HepG2 (cell line): Measurements from ENCODE around the gene BCAS3. TPM values are rescaled to one million over a fixed set of nuclear protein-coding genes. Genes with fewer than 3 reads are reported as not detected.
A peak's percentile ranks its signal among the peaks of the same experiment; 100 is the strongest.

Source experiments
- ARID4A ChIP-seq: sonication (generic); formaldehyde crosslinking; IDR thresholded peaks from 2 replicates; pipeline ENCODE4 v1.5.0; 2020; ENCODE audit warnings: mild to moderate bottlenecking, missing genetic modification reagents, borderline replicate concordance
- ELF1 ChIP-seq: sonication (generic); formaldehyde crosslinking; IDR thresholded peaks from 2 replicates; pipeline ENCODE4 v1.4.0; 2020; ENCODE audit warnings: missing genetic modification reagents
- FOXP4 ChIP-seq: sonication (generic); formaldehyde crosslinking; IDR thresholded peaks from 2 replicates; pipeline ENCODE4 v1.4.0; 2020; ENCODE audit warnings: missing genetic modification reagents
- HMG20A ChIP-seq: IDR thresholded peaks from 2 replicates; pipeline ENCODE4 v1.6.1; 2016; ENCODE audit warnings: borderline replicate concordance
- KMT2B ChIP-seq: IDR thresholded peaks from 2 replicates; pipeline ENCODE4 v1.6.1; 2016; ENCODE audit warnings: missing genetic modification reagents, missing compliant biosample characterization
- MIER3 ChIP-seq: IDR thresholded peaks from 2 replicates; pipeline ENCODE4 v1.6.1; 2016; ENCODE audit warnings: missing compliant biosample characterization, borderline replicate concordance
- NFE2L1 ChIP-seq: sonication (generic); formaldehyde crosslinking; IDR thresholded peaks from 2 replicates; pipeline ENCODE4 v1.4.0; 2020; ENCODE audit warnings: missing genetic modification reagents, mild to moderate bottlenecking, borderline replicate concordance
- PHF21A ChIP-seq: sonication (generic); formaldehyde crosslinking; IDR thresholded peaks from 2 replicates; pipeline ENCODE4 v1.5.0; 2020; ENCODE audit warnings: mild to moderate bottlenecking, missing genetic modification reagents
- POLR2G ChIP-seq: fragments of 200-400 bp; formaldehyde crosslinking; IDR thresholded peaks from 2 replicates; pipeline ENCODE4 v1.6.1; 2018; ENCODE audit warnings: mild to moderate bottlenecking, low read depth, low read length, moderate library complexity
- PPARG ChIP-seq: conservative IDR thresholded peaks from 2 replicates; pipeline ENCODE4 v1.6.1; 2016; ENCODE audit warnings: missing biosample characterization, missing genetic modification reagents
- SOX6 ChIP-seq, 2 experiments: fragments of 450-650 bp in 1 of 2; sonication (generic) in 1 of 2; formaldehyde crosslinking in 1 of 2; IDR thresholded peaks; 2 replicates each; pipeline versions ENCODE4 v1.4.0 to v1.6.1; 2017 to 2020; ENCODE audit warnings: antibody characterized with exemption in 1 of 2, mild to moderate bottlenecking in 1 of 2, missing genetic modification reagents in 1 of 2
- TBP ChIP-seq: sonication (generic); formaldehyde crosslinking; IDR thresholded peaks from 2 replicates; pipeline ENCODE4 v1.5.0; 2020; ENCODE audit warnings: missing genetic modification reagents
- ZIK1 ChIP-seq: sonication (generic); formaldehyde crosslinking; IDR thresholded peaks from 2 replicates; pipeline ENCODE4 v1.5.0; 2020; ENCODE audit warnings: mild to moderate bottlenecking, low read depth, missing genetic modification reagents, borderline replicate concordance
- ZNF124 ChIP-seq: sonication (generic); formaldehyde crosslinking; IDR thresholded peaks from 2 replicates; pipeline ENCODE4 v1.4.0; 2020; ENCODE audit warnings: missing genetic modification reagents
- ZNF317 ChIP-seq: sonication (generic); formaldehyde crosslinking; IDR thresholded peaks from 2 replicates; pipeline ENCODE4 v1.5.0; 2020; ENCODE audit warnings: mild to moderate bottlenecking, missing genetic modification reagents
- ZNF430 ChIP-seq: sonication (generic); formaldehyde crosslinking; IDR thresholded peaks from 2 replicates; pipeline ENCODE4 v1.9.0; 2021; ENCODE audit warnings: mild to moderate bottlenecking, missing genetic modification reagents
- ZNF512B ChIP-seq: sonication (generic); formaldehyde crosslinking; IDR thresholded peaks from 2 replicates; pipeline ENCODE4 v1.5.1; 2020; ENCODE audit warnings: missing genetic modification reagents, mild to moderate bottlenecking, borderline replicate concordance
- polyA plus RNA-seq, 8 experiments: library from polyadenylated mRNA; depleted of rRNA in 3 of 8; stranded (reverse) in 7 of 8; unstranded in 1 of 8; fragments of >200 nt; fragmentation: Illumina TruSeq in 4 of 8; extraction: Trizol in 4 of 8; gene quantifications; 2 replicates each; pipeline versions ENCODE4 v1.2.1 to v1.2.3, GENCODE V29; 2011 to 2016; ENCODE audit warnings: low read depth in 4 of 8, missing spikeins in 1 of 8, mixed read lengths in 1 of 8; ENCODE audit not compliant: insufficient read depth in 1 of 8
- total RNA-seq, 5 experiments: library from RNA; depleted of rRNA; stranded (reverse); fragments of >200 nt; fragmentation: Illumina TruSeq; extraction: Trizol; gene quantifications; 2 replicates each; pipeline ENCODE4 v1.2.3, GENCODE V29; 2016; ENCODE audit warnings: low read depth in 1 of 5
- TF ChIP-seq, protein P1 (sequence below), 2 experiments: fragments of 450-650 bp in 1 of 2; sonication (generic) in 1 of 2; formaldehyde crosslinking; IDR thresholded peaks; 2 replicates each; pipeline versions ENCODE4 v1.5.0 to v1.8.0; 2020 to 2022; ENCODE audit warnings: mild to moderate bottlenecking in 1 of 2, missing genetic modification reagents in 1 of 2

Gene BCAS3
- total and polyA plus RNA-seq, 2 of the 13 experiments (the other 11 are each of a cell fraction or from before 2014, with no cell fraction given): 10.7 to 11.2 TPM

DNA sequence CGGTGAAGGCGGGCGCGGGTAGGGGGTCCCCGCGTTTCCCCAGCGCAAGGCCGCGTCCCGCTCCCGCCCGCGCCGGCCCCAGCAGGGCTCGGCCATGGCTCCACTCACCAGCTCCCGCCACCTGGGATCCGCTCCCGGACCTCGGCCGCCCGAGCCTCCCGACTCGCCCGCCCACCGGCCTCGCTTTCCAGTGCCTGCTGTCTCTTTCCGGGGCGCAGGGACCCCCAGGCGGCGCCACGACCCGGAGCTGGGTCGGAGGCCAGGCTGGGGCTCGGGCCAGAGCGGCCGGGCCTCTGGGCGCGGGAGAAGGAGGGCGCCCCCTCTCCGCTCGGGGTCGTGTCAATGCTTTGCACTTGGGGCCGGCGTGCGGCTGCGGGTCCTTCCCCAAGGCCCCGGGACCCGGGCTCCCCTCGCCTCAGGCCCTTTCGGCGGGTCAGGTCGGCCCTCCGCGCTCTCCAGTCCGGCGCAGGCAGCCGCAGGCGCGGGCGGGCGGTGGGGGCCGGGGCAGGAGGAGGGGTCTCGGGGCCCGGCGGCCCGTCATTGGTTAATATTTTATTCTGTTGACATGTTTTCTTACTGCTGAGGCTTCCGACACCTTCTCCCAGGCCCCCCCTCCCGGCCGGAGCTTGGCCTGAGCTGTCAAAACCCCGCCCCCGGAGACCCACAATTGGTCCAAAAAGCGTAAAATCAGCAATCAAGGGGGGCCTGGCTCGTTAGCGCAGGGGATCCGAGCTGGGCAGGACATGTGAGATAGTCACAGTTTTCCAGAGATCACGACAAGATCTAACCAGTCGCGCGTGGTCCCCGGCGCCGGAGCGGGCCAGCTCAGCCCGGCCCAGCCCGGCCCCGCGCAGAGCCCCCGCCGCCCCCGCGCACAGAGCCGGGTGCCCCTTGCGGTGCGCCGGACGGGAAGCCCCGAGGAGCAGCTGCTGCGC lies 721.7 kb downstream of the BCAS3 start, which contains the start of gene TBX2 (continued):
- TF ChIP-seq, protein P1, sequence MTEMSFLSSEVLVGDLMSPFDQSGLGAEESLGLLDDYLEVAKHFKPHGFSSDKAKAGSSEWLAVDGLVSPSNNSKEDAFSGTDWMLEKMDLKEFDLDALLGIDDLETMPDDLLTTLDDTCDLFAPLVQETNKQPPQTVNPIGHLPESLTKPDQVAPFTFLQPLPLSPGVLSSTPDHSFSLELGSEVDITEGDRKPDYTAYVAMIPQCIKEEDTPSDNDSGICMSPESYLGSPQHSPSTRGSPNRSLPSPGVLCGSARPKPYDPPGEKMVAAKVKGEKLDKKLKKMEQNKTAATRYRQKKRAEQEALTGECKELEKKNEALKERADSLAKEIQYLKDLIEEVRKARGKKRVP (CRISPR knock-in tag; IDR thresholded peaks at IDR 0.05): no peak
- TF ChIP-seq ZNF512B (CRISPR knock-in tag): no peak
- peak; percentile 92 for TF ChIP-seq FOXP4 (CRISPR knock-in tag)
- no peak; the same call in 1 of the 2 replicates for TF ChIP-seq MIER3 (CRISPR knock-in tag)
- TF ChIP-seq PPARG: no peak; the same call in 1 of the 2 replicates
- TF ChIP-seq ELF1 (CRISPR knock-in tag): no peak
- TF ChIP-seq NFE2L1 (CRISPR knock-in tag): no peak
- TF ChIP-seq ZNF124 (CRISPR knock-in tag): no peak; the same call in 1 of the 2 replicates
- peak; percentile 67; the same call in 1 of the 2 replicates for TF ChIP-seq ZNF430 (CRISPR knock-in tag)
- no peak for TF ChIP-seq ZNF317 (CRISPR knock-in tag)
- no peak for TF ChIP-seq SOX6 (IDR thresholded peaks at IDR 0.05)
- TF ChIP-seq SOX6 (CRISPR knock-in tag; IDR thresholded peaks at IDR 0.05): peak; percentile 23
- no peak for TF ChIP-seq ZIK1 (CRISPR knock-in tag)
- peak; percentile 25; the same call in 1 of the 2 replicates for TF ChIP-seq KMT2B
- peak; percentile 84 for TF ChIP-seq POLR2G
- no peak for TF ChIP-seq TBP (CRISPR knock-in tag)
- no peak for TF ChIP-seq HMG20A (CRISPR knock-in tag)
- no peak; the same call in 1 of the 2 replicates for TF ChIP-seq PHF21A (CRISPR knock-in tag)
- TF ChIP-seq ARID4A: peak; percentile 63; the same call in 1 of the 2 replicates
